GM12873 (cell line): ENCODE measurements around the gene KLK8.

ENCODE experiments used
- TF ChIP-seq, protein P1 (sequence below): IDR thresholded peaks from 2 replicates; pipeline ENCODE4 v1.5.1; 2012; ENCODE audit warnings: low read depth, mild to moderate bottlenecking, moderate library complexity, low read length, control low read depth; ENCODE audit not compliant: insufficient read depth; ENCODE audit errors: missing control alignments

Gene KLK8

DNA sequence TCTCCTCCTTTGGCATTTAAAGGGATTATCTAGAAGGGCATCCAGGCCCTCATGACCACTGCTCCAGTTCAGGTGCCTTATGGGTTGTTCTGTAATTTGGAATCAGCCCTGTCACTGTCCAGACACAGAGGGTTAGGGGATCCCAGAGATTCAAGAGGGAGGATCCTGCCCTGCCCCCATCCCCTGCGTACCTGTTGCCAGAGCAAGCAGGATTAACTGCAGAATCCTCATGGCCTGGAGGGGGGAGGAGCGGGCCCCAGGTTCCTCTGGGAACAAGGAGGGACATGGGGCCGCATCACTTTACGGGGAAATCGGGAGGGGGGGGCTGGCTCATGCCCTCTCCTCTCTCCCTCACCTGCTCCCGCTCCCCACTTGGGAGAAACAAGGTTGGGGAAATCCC is 24.0 kb upstream of the KLK8 start:
- TF ChIP-seq, protein P1, sequence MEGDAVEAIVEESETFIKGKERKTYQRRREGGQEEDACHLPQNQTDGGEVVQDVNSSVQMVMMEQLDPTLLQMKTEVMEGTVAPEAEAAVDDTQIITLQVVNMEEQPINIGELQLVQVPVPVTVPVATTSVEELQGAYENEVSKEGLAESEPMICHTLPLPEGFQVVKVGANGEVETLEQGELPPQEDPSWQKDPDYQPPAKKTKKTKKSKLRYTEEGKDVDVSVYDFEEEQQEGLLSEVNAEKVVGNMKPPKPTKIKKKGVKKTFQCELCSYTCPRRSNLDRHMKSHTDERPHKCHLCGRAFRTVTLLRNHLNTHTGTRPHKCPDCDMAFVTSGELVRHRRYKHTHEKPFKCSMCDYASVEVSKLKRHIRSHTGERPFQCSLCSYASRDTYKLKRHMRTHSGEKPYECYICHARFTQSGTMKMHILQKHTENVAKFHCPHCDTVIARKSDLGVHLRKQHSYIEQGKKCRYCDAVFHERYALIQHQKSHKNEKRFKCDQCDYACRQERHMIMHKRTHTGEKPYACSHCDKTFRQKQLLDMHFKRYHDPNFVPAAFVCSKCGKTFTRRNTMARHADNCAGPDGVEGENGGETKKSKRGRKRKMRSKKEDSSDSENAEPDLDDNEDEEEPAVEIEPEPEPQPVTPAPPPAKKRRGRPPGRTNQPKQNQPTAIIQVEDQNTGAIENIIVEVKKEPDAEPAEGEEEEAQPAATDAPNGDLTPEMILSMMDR: no peak

DNA sequence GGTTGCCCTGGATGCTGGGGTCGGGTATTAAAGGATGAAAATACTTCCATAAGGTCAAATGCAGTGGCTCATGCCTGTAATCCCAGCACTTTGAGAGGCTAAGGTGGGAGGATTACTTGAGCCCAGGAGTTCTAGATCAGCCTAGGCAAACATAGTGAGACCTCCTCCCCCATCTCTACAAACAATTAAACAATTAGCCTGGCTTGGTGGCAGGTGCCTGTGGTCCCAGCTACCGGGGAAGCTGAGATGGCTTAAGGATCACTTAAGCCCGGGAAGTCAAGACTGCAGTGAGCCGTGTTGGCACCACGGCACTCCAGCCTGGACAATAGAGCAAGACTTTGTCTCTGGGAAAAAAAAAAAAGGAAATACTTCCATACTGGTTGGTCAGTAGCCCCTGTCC is 23.5 kb upstream of the KLK8 start:
- TF ChIP-seq, protein P1: no peak

GRCh38 chr19:51023946-51024345 is 22.5 kb upstream of the KLK8 start:
- TF ChIP-seq, protein P1: no peak

DNA sequence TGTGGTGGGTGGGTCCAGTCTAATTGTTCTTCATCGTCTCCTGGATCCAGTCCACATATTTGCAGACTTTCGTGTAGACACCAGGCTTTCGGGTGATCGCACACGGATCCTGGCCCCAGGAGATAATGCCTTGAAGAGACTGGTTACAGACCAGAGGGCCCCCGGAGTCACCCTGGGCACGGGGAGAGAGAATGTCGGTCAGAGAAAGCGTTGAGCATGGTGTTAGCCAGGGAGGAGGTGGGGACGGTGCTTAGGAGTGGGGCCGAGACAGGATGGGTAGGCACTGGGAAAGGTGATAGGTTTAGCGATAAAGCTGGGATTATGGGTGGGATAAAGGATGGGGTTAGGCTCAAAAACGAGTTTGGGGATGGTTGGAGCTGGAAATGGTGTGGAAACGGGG is 21.1 kb upstream of the KLK8 start:
- TF ChIP-seq, protein P1: no peak

DNA sequence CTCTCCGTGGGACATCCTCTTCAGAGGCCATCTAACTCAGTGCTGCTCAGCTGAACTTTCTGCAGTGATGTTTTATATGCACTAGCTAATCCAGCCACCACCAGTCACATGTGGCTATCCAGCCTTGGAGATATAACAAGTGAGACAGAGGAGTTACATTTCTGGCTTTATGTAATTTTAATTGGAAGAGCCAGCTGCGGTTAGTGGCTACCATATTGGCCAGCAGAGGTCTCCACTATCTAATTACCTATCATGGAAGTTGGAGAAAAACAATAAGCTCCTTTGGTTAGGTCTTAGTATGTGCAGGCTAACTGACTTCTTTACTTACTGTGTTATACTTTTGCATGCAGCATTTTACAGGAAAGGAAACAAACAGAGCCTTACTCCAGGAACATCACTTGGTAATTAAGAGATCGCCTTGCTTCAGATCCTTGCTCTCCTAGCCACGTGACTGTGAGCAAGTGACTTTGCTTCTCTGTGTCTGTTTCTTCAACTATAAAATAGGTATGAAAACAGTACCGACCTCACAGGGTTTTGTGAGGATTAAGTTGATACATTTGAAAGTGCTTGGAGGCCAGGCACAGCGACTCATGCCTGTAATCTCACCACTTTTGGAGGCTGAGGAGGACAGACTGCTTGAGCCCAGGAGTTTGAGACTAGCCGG is 19.7 kb upstream of the KLK8 start:
- TF ChIP-seq, protein P1: peak; percentile 53

DNA sequence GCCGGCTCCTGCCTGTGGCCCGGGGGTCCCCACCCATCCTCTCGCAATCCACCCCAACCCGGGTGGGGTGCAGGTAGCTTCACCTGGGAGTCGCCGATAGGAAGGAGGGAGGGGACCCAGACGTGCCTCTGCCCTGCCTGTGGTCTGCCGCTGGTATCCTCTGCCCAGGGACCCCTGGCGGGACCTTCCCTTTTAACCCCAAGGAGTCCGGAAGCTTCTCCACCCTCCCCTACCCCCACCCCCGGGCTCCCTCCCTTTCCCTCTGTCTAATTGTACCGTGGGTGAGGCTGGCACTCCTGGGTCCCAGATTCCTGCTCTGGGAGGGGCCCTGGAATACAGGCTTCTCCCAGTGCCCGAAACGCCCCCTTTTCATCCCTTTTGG is 18.1 kb upstream of the KLK8 start, which contains the start of gene KLK10:
TSS of gene KLK10 (minus strand) at position 166 of the 382 bp plus-strand sequence. CDS start 579 bp downstream, outside the sequence.
- TF ChIP-seq, protein P1: no peak

- TF ChIP-seq, protein P1: no peak
These were observed 17.5 kb upstream of the KLK8 start for GRCh38 chr19:51018745-51019543.
